Measurements from ENCODE around the gene AKAP13.

The AKAP13 gene

GRCh38 chr15:85795337-85796305, 415.2 kb downstream of the AKAP13 start:
- TF ChIP-seq GATA3 (IDR thresholded peaks at IDR 0.05; ENCODE audit: low read depth, low read length): no peak
- no peak for TF ChIP-seq GATA2 (IDR thresholded peaks at IDR 0.05; ENCODE audit: low read depth, low read length)
